NCI-H748 (cell line): Measurements from ENCODE around the gene RELT.
A peak's percentile ranks its signal among the peaks of the same experiment; 100 is the strongest.

ENCODE experiments used
- DNase-seq: peaks from one replicate; lab custom pipeline; 2025; ENCODE audit not compliant: unreplicated experiment; lab: John Stamatoyannopoulos, UW

Gene RELT

GRCh38 chr11:73372375-73372993 is 3.7 kb upstream of the RELT start:
- no peak for DNase-seq

GRCh38 chr11:73374151-73374550 is 2.0 kb upstream of the RELT start:
- DNase-seq: no peak

- DNase-seq: no peak
Measured at GRCh38 chr11:73375830-73376159, 404 bp upstream of the RELT start.

- DNase-seq: peak; percentile 66
Measured at GRCh38 chr11:73376803-73377629, 817 bp downstream of the RELT start.

- no peak for DNase-seq
Measured at GRCh38 chr11:73379189-73379880, 3.1 kb downstream of the RELT start.

- DNase-seq: no peak
Measured at GRCh38 chr11:73380331-73380730, 4.1 kb downstream of the RELT start.

- no peak for DNase-seq
Measured at GRCh38 chr11:73380897-73381410, 4.8 kb downstream of the RELT start.

GRCh38 chr11:73381589-73381988 is 5.4 kb downstream of the RELT start:
- DNase-seq: no peak

GRCh38 chr11:73382183-73382582 is 6.0 kb downstream of the RELT start:
- DNase-seq: no peak

GRCh38 chr11:73382747-73383146 is 6.5 kb downstream of the RELT start:
- DNase-seq: no peak

- DNase-seq: peak; percentile 31
Measured at GRCh38 chr11:73383249-73384124, 7.3 kb downstream of the RELT start.

- no peak for DNase-seq
Measured at GRCh38 chr11:73384125-73384441, 7.9 kb downstream of the RELT start.

- DNase-seq: no peak
Measured at GRCh38 chr11:73384531-73384871, 8.3 kb downstream of the RELT start.

GRCh38 chr11:73384872-73385689 is 8.9 kb downstream of the RELT start:
- DNase-seq: no peak

- DNase-seq: no peak
Measured at GRCh38 chr11:73386016-73386415, 9.8 kb downstream of the RELT start.

GRCh38 chr11:73386546-73386945 is 10.3 kb downstream of the RELT start:
- DNase-seq: no peak

GRCh38 chr11:73387594-73388264 is 11.5 kb downstream of the RELT start:
- no peak for DNase-seq

GRCh38 chr11:73388265-73389133 is 12.3 kb downstream of the RELT start:
- DNase-seq: no peak

GRCh38 chr11:73389134-73389525 is 12.9 kb downstream of the RELT start:
- DNase-seq: no peak
